Neural cell (in vitro differentiated cells): ENCODE results near the gene ITFG2. TPM values are rescaled to one million over a fixed set of nuclear protein-coding genes. Genes with fewer than 3 reads are reported as not detected.

Experiments used
- H2AFZ ChIP-seq: fragments of 200-600, 300-800 bp; sonication (generic), shearing (Covaris generic); 2 replicates; pipeline ENCODE4 v1.6.0; 2014; ENCODE audit warnings: low read depth, mild to moderate bottlenecking, antibody characterized with exemption, low read length, moderate library complexity
- H3F3A ChIP-seq: fragments of 200-600 bp; shearing (Covaris generic); 2 replicates; pipeline ENCODE4 v1.6.1; 2016; ENCODE audit warnings: mild to moderate bottlenecking, moderate library complexity, mixed read lengths, antibody characterized with exemption, low read length; ENCODE audit not compliant: insufficient read depth, poor library complexity, severe bottlenecking
- H3K27ac ChIP-seq: fragments of 200-600, 300-800 bp; sonication (generic), shearing (Covaris generic); 2 replicates; pipeline ENCODE4 v1.5.1; 2014; ENCODE audit warnings: mild to moderate bottlenecking, low read length, moderate library complexity
- H3K27me3 ChIP-seq: fragments of 300-800, 200-600 bp; sonication (generic), shearing (Covaris generic); 2 replicates; pipeline ENCODE4 v1.6.0; 2014; ENCODE audit warnings: mild to moderate bottlenecking, low read depth, low read length, moderate library complexity; ENCODE audit not compliant: insufficient read depth
- H3K36me3 ChIP-seq: fragments of 300-800, 200-600 bp; sonication (generic), shearing (Covaris generic); 2 replicates; pipeline ENCODE4 v1.5.1; 2014; ENCODE audit warnings: mild to moderate bottlenecking, antibody characterized with exemption, low read length, moderate library complexity; ENCODE audit not compliant: insufficient read depth
- H3K4me2 ChIP-seq: fragments of 300-800, 200-600 bp; sonication (generic), shearing (Covaris generic); 2 replicates; pipeline ENCODE4 v1.6.0; 2014; ENCODE audit warnings: mild to moderate bottlenecking, low read length
- H3K4me3 ChIP-seq: fragments of 300-800, 200-600 bp; sonication (generic), shearing (Covaris generic); 2 replicates; pipeline ENCODE4 v1.5.1; 2014; ENCODE audit warnings: mild to moderate bottlenecking, low read length, moderate library complexity
- H3K79me2 ChIP-seq: fragments of 200-600 bp; shearing (Covaris generic); replicated peaks from 2 replicates; pipeline ENCODE4 v1.6.0; 2014; ENCODE audit warnings: mild to moderate bottlenecking, low read length, moderate library complexity; ENCODE audit not compliant: insufficient read depth
- H3K9ac ChIP-seq: fragments of 300-800, 200-600 bp; sonication (generic), shearing (Covaris generic); 2 replicates; pipeline ENCODE4 v1.6.1; 2016; ENCODE audit warnings: mild to moderate bottlenecking, low read length, mixed read lengths
- H3K9me2 ChIP-seq: fragments of 200-600 bp; shearing (Covaris generic); 2 replicates; pipeline ENCODE4 v1.6.1; 2016; ENCODE audit warnings: mild to moderate bottlenecking, low read length, mixed read lengths; ENCODE audit not compliant: insufficient read depth
- H3K9me3 ChIP-seq: fragments of 200-600, 300-800 bp; sonication (generic), shearing (Covaris generic); 2 replicates; pipeline ENCODE4 v1.6.1; 2016; ENCODE audit warnings: mild to moderate bottlenecking, mixed run types, low read length, moderate library complexity, mixed read lengths
- H4K20me1 ChIP-seq: fragments of 200-600 bp; shearing (Covaris generic); 2 replicates; pipeline ENCODE4 v1.6.1; 2016; ENCODE audit warnings: mild to moderate bottlenecking, mixed run types; ENCODE audit not compliant: insufficient read depth
- CTCF ChIP-seq: fragments of 450-650 bp; IDR thresholded peaks from 2 replicates; pipeline ENCODE4 v1.5.1; 2014; ENCODE audit warnings: antibody characterized with exemption, mild to moderate bottlenecking, moderate library complexity; ENCODE audit not compliant: poor library complexity, severe bottlenecking
- EP300 ChIP-seq: fragments of 450-650 bp; conservative IDR thresholded peaks from 2 replicates; pipeline ENCODE4 v1.6.1; 2014; ENCODE audit warnings: antibody characterized with exemption, mild to moderate bottlenecking, moderate library complexity; ENCODE audit not compliant: poor library complexity, severe bottlenecking
- EZH2 ChIP-seq: fragments of 200-600, 300-800 bp; shearing (Covaris generic), sonication (generic); IDR thresholded peaks from 2 replicates; pipeline ENCODE4 v1.6.1; 2014; ENCODE audit warnings: antibody characterized with exemption, low read length, borderline replicate concordance, mild to moderate bottlenecking; ENCODE audit not compliant: insufficient read depth, poor library complexity, severe bottlenecking
- MXI1 ChIP-seq: fragments of 450-650 bp; conservative IDR thresholded peaks from 2 replicates; pipeline ENCODE4 v1.6.1; 2014; ENCODE audit warnings: antibody characterized with exemption, mild to moderate bottlenecking; ENCODE audit not compliant: poor library complexity, severe bottlenecking
- POLR2AphosphoS5 ChIP-seq: IDR thresholded peaks from 2 replicates; pipeline ENCODE4 v1.6.1; 2012
- RAD21 ChIP-seq: fragments of 450-650 bp; conservative IDR thresholded peaks from 2 replicates; pipeline ENCODE4 v1.6.1; 2014; ENCODE audit warnings: antibody characterized with exemption, mild to moderate bottlenecking, moderate library complexity
- SMC3 ChIP-seq: fragments of 450-650 bp; conservative IDR thresholded peaks from 2 replicates; pipeline ENCODE4 v1.6.1; 2014; ENCODE audit warnings: antibody characterized with exemption, mild to moderate bottlenecking, moderate library complexity; ENCODE audit not compliant: poor library complexity
- TAF1 ChIP-seq: IDR thresholded peaks from 2 replicates; pipeline ENCODE4 v1.6.1; 2012; ENCODE audit warnings: low read depth
- polyA plus RNA-seq: library from polyadenylated mRNA; depleted of rRNA; stranded (reverse); fragments of >200 nt; gene quantifications from 2 replicates; pipeline ENCODE4 v1.2.3, GENCODE V29; 2014
- TF ChIP-seq, protein P1 (sequence below): IDR thresholded peaks from 2 replicates; pipeline ENCODE4 v1.6.1; 2012; ENCODE audit warnings: borderline replicate concordance

Gene ITFG2
- polyA plus RNA-seq, 1 donor from 2014 or later, result 22.2 TPM

GRCh38 chr12:2825132-2825531 is 12.7 kb downstream of the ITFG2 start:
- H3K9me3 ChIP-seq, result no peaks in the 10 kb centered on the region
- H2AFZ ChIP-seq, result no peak overlapping the region
- H3K9me2 ChIP-seq, result no peaks in the 10 kb centered on the region
- no peaks in the 10 kb centered on the region for H3K79me2 ChIP-seq
- no peaks in the 10 kb centered on the region for H3K27me3 ChIP-seq
- H3K4me2 ChIP-seq, result no peak overlapping the region
- no peaks in the 10 kb centered on the region for H3K36me3 ChIP-seq
- no peaks in the 10 kb centered on the region for H4K20me1 ChIP-seq
- no peak overlapping the region for H3K4me3 ChIP-seq
- H3K27ac ChIP-seq, result no peak overlapping the region
- no peaks in the 10 kb centered on the region for H3F3A ChIP-seq
- no peak overlapping the region for H3K9ac ChIP-seq
- TF ChIP-seq MXI1, result no peak
- TF ChIP-seq, protein P1, sequence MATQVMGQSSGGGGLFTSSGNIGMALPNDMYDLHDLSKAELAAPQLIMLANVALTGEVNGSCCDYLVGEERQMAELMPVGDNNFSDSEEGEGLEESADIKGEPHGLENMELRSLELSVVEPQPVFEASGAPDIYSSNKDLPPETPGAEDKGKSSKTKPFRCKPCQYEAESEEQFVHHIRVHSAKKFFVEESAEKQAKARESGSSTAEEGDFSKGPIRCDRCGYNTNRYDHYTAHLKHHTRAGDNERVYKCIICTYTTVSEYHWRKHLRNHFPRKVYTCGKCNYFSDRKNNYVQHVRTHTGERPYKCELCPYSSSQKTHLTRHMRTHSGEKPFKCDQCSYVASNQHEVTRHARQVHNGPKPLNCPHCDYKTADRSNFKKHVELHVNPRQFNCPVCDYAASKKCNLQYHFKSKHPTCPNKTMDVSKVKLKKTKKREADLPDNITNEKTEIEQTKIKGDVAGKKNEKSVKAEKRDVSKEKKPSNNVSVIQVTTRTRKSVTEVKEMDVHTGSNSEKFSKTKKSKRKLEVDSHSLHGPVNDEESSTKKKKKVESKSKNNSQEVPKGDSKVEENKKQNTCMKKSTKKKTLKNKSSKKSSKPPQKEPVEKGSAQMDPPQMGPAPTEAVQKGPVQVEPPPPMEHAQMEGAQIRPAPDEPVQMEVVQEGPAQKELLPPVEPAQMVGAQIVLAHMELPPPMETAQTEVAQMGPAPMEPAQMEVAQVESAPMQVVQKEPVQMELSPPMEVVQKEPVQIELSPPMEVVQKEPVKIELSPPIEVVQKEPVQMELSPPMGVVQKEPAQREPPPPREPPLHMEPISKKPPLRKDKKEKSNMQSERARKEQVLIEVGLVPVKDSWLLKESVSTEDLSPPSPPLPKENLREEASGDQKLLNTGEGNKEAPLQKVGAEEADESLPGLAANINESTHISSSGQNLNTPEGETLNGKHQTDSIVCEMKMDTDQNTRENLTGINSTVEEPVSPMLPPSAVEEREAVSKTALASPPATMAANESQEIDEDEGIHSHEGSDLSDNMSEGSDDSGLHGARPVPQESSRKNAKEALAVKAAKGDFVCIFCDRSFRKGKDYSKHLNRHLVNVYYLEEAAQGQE, result no peak
- TF ChIP-seq TAF1, result no peak
- TF ChIP-seq SMC3, result no peak
- no peak for TF ChIP-seq RAD21
- no peak for TF ChIP-seq EZH2
- TF ChIP-seq POLR2AphosphoS5, result no peak
- TF ChIP-seq CTCF, result no peak
- no peak for TF ChIP-seq EP300

GRCh38 chr12:2826036-2826435 is 13.6 kb downstream of the ITFG2 start:
- no peak overlapping the region for H3K4me2 ChIP-seq
- H3K4me3 ChIP-seq, result no peak overlapping the region
- H3K9me3 ChIP-seq, result no peaks in the 10 kb centered on the region
- no peaks in the 10 kb centered on the region for H3K36me3 ChIP-seq
- no peaks in the 10 kb centered on the region for H3K79me2 ChIP-seq
- no peaks in the 10 kb centered on the region for H3K9me2 ChIP-seq
- H4K20me1 ChIP-seq, result no peaks in the 10 kb centered on the region
- no peak overlapping the region for H3K9ac ChIP-seq
- no peak overlapping the region for H2AFZ ChIP-seq
- H3K27ac ChIP-seq, result no peak overlapping the region
- H3K27me3 ChIP-seq, result no peaks in the 10 kb centered on the region
- H3F3A ChIP-seq, result no peaks in the 10 kb centered on the region
- TF ChIP-seq, protein P1, result no peak
